A549 treated with GW870086 at 1 μM for 4 hours (cell line): ENCODE results near the gene PLD6. TPM values are rescaled to one million over a fixed set of nuclear protein-coding genes. Genes with fewer than 3 reads are reported as not detected.

Experiments
- total RNA-seq: library from RNA; stranded (reverse); fragments of 200-300 nt; extraction: Qiagen RNA extraction; gene quantifications from 5 replicates; pipeline ENCODE4 v1.2.3, GENCODE V29; 2022; ENCODE audit warnings: low read depth

PLD6 gene
- 6.7 to 8.5 TPM (median 6.8 TPM) in 5 replicates for total RNA-seq

GRCh38 chr17:17206124-17206912 lies at the start of gene PLD6:
Gene PLD6 (minus strand): TSS chr17:17206333. CDS start chr17:17206286, 47 bp downstream.

GRCh38 chr17:17237026-17237799 lies 31.1 kb upstream of the PLD6 start, which contains the start of gene FLCN:
Gene FLCN (minus strand): TSS chr17:17237168. CDS start chr17:17228137, 9,031 bp downstream.

Other genes with a start within 250 kb of the PLD6 start
- not detected in 5 replicates for gene TNFRSF13B, start 234.2 kb downstream of the PLD6 start, total RNA-seq
- 270 to 455 TPM (median 383 TPM) in 5 replicates for gene MPRIP, start 163.9 kb downstream of the PLD6 start, total RNA-seq
- 26.6 to 39.1 TPM (median 32.6 TPM) in 5 replicates for gene FLCN, start 30.8 kb upstream of the PLD6 start, total RNA-seq
- 144 to 156 TPM (median 151 TPM) in 5 replicates for gene COPS3, start 74.9 kb upstream of the PLD6 start, total RNA-seq
- gene NT5M, start 97.0 kb upstream of the PLD6 start, total RNA-seq: 7.6 to 12.0 TPM (median 10.2 TPM) in 5 replicates